ENCODE measurements around the gene GPR101. TPM values are rescaled to one million over a fixed set of nuclear protein-coding genes. Genes with fewer than 3 reads are reported as not detected.

GPR101 gene
- total and polyA plus RNA-seq, 2 of the 4 experiments (the other 2 are of a cell fraction) = not detected

DNA sequence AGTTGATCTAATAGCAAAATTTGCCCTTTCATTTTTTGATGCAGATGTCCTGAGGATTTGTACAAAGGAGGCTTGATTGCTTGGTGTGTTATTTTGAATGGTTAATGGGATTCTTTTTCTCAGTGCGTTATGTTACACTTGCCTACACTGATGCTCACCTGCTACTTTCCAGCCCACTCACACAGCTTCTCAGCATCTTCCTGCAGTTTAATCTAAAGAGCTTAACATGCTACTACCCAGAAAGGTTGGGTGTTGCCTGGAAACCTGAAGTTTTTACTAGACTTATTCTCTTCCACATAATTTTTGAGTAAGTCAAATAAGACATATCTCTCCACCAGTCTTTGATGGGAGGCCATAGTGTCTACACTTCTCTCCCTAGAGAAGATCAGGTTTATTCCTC is 9.9 kb upstream of the GPR101 start:
- Histone ChIP-seq H2AFZ (replicated peaks; ENCODE audit: low read length, poor library complexity) (no peak overlapping the region), H3K4me1 (ENCODE audit: control insufficient read depth, insufficient read depth, low read length) (no peaks in the 10 kb centered on the region), H3K4ac (ENCODE audit: low read depth, low read length) (no peak overlapping the region), H3K18ac (ENCODE audit: low read depth, low read length) (no peak overlapping the region), H2BK15ac (ENCODE audit: low read depth, low read length) (no peak overlapping the region), H3K4me2 (ENCODE audit: low read depth, low read length) (no peak overlapping the region), H3K9ac (ENCODE audit: low read depth, low read length) (no peak overlapping the region), H3K9me3 (ENCODE audit: control insufficient read depth, insufficient read depth, low read length) (no peaks in the 10 kb centered on the region), H3K23ac (ENCODE audit: low read depth, low read length) (no peak overlapping the region), H3K27ac (ENCODE audit: insufficient read depth, low read length) (no peak overlapping the region), H4K91ac (ENCODE audit: insufficient read depth, low read depth, low read length) (no peak overlapping the region), H3K79me1 (ENCODE audit: low read depth in 1 of 2, low read length in 2 of 2) (no peaks in the 10 kb centered on the region), H2AK5ac (ENCODE audit: low read depth, low read length) (no peak overlapping the region), H3K14ac (replicated peaks; ENCODE audit: low read depth, low read length) (no peak overlapping the region), H2AK9ac (replicated peaks; ENCODE audit: low read depth, low read length, poor library complexity) (no peak overlapping the region), H3K27me3 (ENCODE audit: control insufficient read depth, insufficient read depth, low read length) (no peaks in the 10 kb centered on the region), H3K4me3 (ENCODE audit: insufficient read depth, low read depth, low read length) (no peak overlapping the region), H4K8ac (ENCODE audit: low read depth in 2 of 2, low read length in 2 of 2) (no peak overlapping the region), H3K9me1 (ENCODE audit: insufficient read depth, low read length) (no peaks in the 10 kb centered on the region), H4K5ac (ENCODE audit: low read depth, low read length) (no peak overlapping the region), H4K20me1 (ENCODE audit: insufficient read depth, low read length) (no peaks in the 10 kb centered on the region), H3K56ac (ENCODE audit: extremely low read depth, insufficient read depth, low read length) (no peak overlapping the region), H2BK5ac (ENCODE audit: low read depth, low read length, poor library complexity, severe bottlenecking) (no peak overlapping the region), H3K36me3 (ENCODE audit: control insufficient read depth, insufficient read depth, low read length) (no peaks in the 10 kb centered on the region), H2BK20ac (ENCODE audit: low read depth, low read length) (no peak overlapping the region), H2BK120ac (ENCODE audit: low read depth, low read length) (no peak overlapping the region)
- intact Hi-C loops (cut with micrococcal nuclease) = no loop called here
- TF ChIP-seq SMC3 (IDR thresholded peaks at IDR 0.05; ENCODE audit: low read depth, low read length) (no peak), MAFK (IDR thresholded peaks at IDR 0.05; ENCODE audit: low read depth, low read length) (no peak), MAZ (IDR thresholded peaks at IDR 0.05; ENCODE audit: borderline replicate concordance, low read depth, low read length) (no peak), CEBPB (IDR thresholded peaks at IDR 0.05; ENCODE audit: low read depth, low read length) (no peak), NFE2L2 (IDR thresholded peaks at IDR 0.05; ENCODE audit: low read depth, low read length) (no peak), MXI1 (IDR thresholded peaks at IDR 0.05; ENCODE audit: borderline replicate concordance, low read depth, low read length) (no peak), CHD1 (IDR thresholded peaks at IDR 0.05; ENCODE audit: low read depth, low read length) (no peak), RAD21 (IDR thresholded peaks at IDR 0.05; ENCODE audit: low read length) (no peak), BHLHE40 (IDR thresholded peaks at IDR 0.05; ENCODE audit: low read depth, low read length) (no peak), RCOR1 (IDR thresholded peaks at IDR 0.05; ENCODE audit: insufficient replicate concordance, low read length) (no peak), RFX5 (IDR thresholded peaks at IDR 0.05; ENCODE audit: low read depth, low read length) (no peak), POLR2A (IDR thresholded peaks at IDR 0.05; ENCODE audit: low read depth, low read length) (no peak), FOS (IDR thresholded peaks at IDR 0.05; ENCODE audit: low read depth, low read length) (no peak), CTCF (conservative IDR thresholded peaks at IDR 0.05; ENCODE audit: low read depth, low read length) (no peak)
- TF ChIP-seq, protein P1, sequence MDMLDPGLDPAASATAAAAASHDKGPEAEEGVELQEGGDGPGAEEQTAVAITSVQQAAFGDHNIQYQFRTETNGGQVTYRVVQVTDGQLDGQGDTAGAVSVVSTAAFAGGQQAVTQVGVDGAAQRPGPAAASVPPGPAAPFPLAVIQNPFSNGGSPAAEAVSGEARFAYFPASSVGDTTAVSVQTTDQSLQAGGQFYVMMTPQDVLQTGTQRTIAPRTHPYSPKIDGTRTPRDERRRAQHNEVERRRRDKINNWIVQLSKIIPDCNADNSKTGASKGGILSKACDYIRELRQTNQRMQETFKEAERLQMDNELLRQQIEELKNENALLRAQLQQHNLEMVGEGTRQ (IDR thresholded peaks at IDR 0.05; ENCODE audit: low read depth, low read length) = no peak
- TF ChIP-seq, protein P2, sequence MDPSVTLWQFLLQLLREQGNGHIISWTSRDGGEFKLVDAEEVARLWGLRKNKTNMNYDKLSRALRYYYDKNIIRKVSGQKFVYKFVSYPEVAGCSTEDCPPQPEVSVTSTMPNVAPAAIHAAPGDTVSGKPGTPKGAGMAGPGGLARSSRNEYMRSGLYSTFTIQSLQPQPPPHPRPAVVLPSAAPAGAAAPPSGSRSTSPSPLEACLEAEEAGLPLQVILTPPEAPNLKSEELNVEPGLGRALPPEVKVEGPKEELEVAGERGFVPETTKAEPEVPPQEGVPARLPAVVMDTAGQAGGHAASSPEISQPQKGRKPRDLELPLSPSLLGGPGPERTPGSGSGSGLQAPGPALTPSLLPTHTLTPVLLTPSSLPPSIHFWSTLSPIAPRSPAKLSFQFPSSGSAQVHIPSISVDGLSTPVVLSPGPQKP (IDR thresholded peaks at IDR 0.05; ENCODE audit: borderline replicate concordance, low read depth, low read length) = no peak
- BruUV-seq (replicated peaks) = no TSS peak
- ATAC-seq (ENCODE audit: low read depth) (no peak), DNase-seq (no peak)
- dilution Hi-C loops (cut with HindIII; ENCODE audit: low sequenced_read_pairs, unreplicated experiment) = no loop called here
- no CpG with 5 or more reads among the region's 1 CpG for WGBS, 2 experiments (ENCODE audit: extremely low coverage in 2 of 2, insufficient read length in 1 of 2)
- in situ Hi-C loops (cut with MboI; ENCODE audit: low sequenced_read_pairs) = no loop called here
- CTCF ChIA-PET = no interaction called here
- POLR2A ChIA-PET (ENCODE audit: unreplicated experiment) = no interaction called here
